OCI-LY7 (cell line): ENCODE data around the gene GM2A. TPM values are rescaled to one million over a fixed set of nuclear protein-coding genes. Genes with fewer than 3 reads are reported as not detected.

Source experiments
- BruUV-seq: library from RNA; stranded (reverse); fragments of 400-500 nt; replicated peaks from 2 replicates; lab custom pipeline; 2021; lab: Mats Ljungman, UMichigan
- CTCF ChIA-PET: fragments of 300-600 bp; sonication (Branson Sonifier 250); formaldehyde crosslinking; loops from one replicate; lab custom pipeline; 2022; ENCODE audit warnings: antibody characterized with exemption; ENCODE audit not compliant: unreplicated experiment; lab: Charles Lee
- POLR2A ChIA-PET: fragments of 300-600 bp; sonication (Branson Sonifier 250); formaldehyde crosslinking; loops from one replicate; lab custom pipeline; 2022; ENCODE audit warnings: antibody characterized with exemption; lab: Charles Lee
- DNase-seq: peaks from one replicate; pipeline ENCODE4 v3.0.0-alpha.2; 2015; ENCODE audit warnings: low spot score
- H2AFZ ChIP-seq: fragments of 200-600 bp; sonication (generic), shearing (Covaris generic); 2 replicates; pipeline ENCODE4 v1.6.1; 2014; ENCODE audit warnings: mild to moderate bottlenecking, antibody characterized with exemption, low read length, moderate library complexity
- H3K27ac ChIP-seq: fragments of 200-600 bp; sonication (generic); 2 replicates; pipeline ENCODE4 v1.5.1; 2014; ENCODE audit warnings: mixed run types, low read depth, mild to moderate bottlenecking, moderate library complexity, low read length, inconsistent platforms; ENCODE audit not compliant: poor library complexity, severe bottlenecking
- H3K36me3 ChIP-seq: fragments of 200-600 bp; sonication (generic); 2 replicates; pipeline ENCODE4 v1.6.1; 2014; ENCODE audit warnings: mild to moderate bottlenecking, antibody characterized with exemption, low read length, moderate library complexity, mixed read lengths; ENCODE audit not compliant: insufficient read depth
- H3K4me1 ChIP-seq: fragments of 200-600 bp; sonication (generic); 2 replicates; pipeline ENCODE4 v1.5.1; 2014; ENCODE audit warnings: mild to moderate bottlenecking, low read length; ENCODE audit not compliant: insufficient read depth, poor library complexity, severe bottlenecking
- H3K4me2 ChIP-seq: fragments of 200-600 bp; sonication (generic); 2 replicates; pipeline ENCODE4 v1.6.1; 2014; ENCODE audit warnings: mild to moderate bottlenecking, low read length
- H3K4me3 ChIP-seq: fragments of 200-600 bp; sonication (generic); 2 replicates; pipeline ENCODE4 v1.5.1; 2014; ENCODE audit warnings: mild to moderate bottlenecking, low read depth, low read length; ENCODE audit not compliant: poor library complexity, severe bottlenecking
- H3K79me2 ChIP-seq: fragments of 200-600 bp; sonication (generic); 2 replicates; pipeline ENCODE4 v1.6.1; 2016; ENCODE audit warnings: low read depth, mild to moderate bottlenecking, low read length, moderate library complexity, mixed read lengths; ENCODE audit not compliant: insufficient read depth
- H3K9me2 ChIP-seq: fragments of 200-600 bp; sonication (generic); 2 replicates; pipeline ENCODE4 v1.6.1; 2016; ENCODE audit warnings: mild to moderate bottlenecking, low read length, mixed read lengths; ENCODE audit not compliant: insufficient read depth
- H3K9me3 ChIP-seq: fragments of 200-600 bp; sonication (generic); 2 replicates; pipeline ENCODE4 v1.6.1; 2014; ENCODE audit warnings: mild to moderate bottlenecking, mixed run types, low read length, mixed read lengths
- H4K20me1 ChIP-seq: fragments of 200-600 bp; sonication (generic); 2 replicates; pipeline ENCODE4 v1.6.1; 2014; ENCODE audit warnings: mild to moderate bottlenecking, antibody characterized with exemption, low read length, moderate library complexity, mixed read lengths; ENCODE audit not compliant: insufficient read depth
- CTCF ChIP-seq: fragments of 200-600 bp; sonication (generic); conservative IDR thresholded peaks from 2 replicates; pipeline ENCODE4 v1.5.1; 2014; ENCODE audit warnings: mild to moderate bottlenecking, antibody characterized with exemption, low read length, moderate library complexity, mixed read lengths
- EZH2phosphoT487 ChIP-seq: fragments of 200-600 bp; sonication (generic); IDR thresholded peaks from 2 replicates; pipeline ENCODE4 v1.6.1; 2018; ENCODE audit warnings: low read depth, borderline replicate concordance, mild to moderate bottlenecking, mixed run types, antibody characterized with exemption, low read length, moderate library complexity, mixed read lengths
- intact Hi-C: fragments of 100-400 bp; cut with micrococcal nuclease; formaldehyde crosslinking; loops from one replicate; pipeline ENCODE4 v1.10.0; 2022; ENCODE audit not compliant: unreplicated experiment
- total RNA-seq, 2 experiments: library from RNA; depleted of rRNA in 1 of 2; stranded (reverse); fragments of >200 nt in 1 of 2; shearing (Covaris generic) in 1 of 2; gene quantifications; 2 replicates each; pipeline ENCODE4 v1.2.3, GENCODE V29; 2014 to 2022

GM2A gene
- total RNA-seq, 2 experiments from 2014 or later, result 52.4 to 64.5 TPM

- intact Hi-C loops, result loop anchor here (1.0 to 5.0 kb wide), 9 partner anchors 10 to 558 kb away; partner anchors contain the start of genes CCDC69, G3BP1 and GM2A
- H3K36me3 ChIP-seq, result peaks cover 49% of the 10 kb centered on the region
- BruUV-seq, result TSS peak; percentile 48
- peaks cover 97% of the 10 kb centered on the region for H3K4me1 ChIP-seq
- H4K20me1 ChIP-seq, result no peaks in the 10 kb centered on the region
- H3K4me3 ChIP-seq, result peak overlapping the region; percentile 67
- CTCF ChIA-PET, result interaction anchor here (0.6 to 1.4 kb wide), 12 partner anchors 9 to 514 kb away, joined by 3 to 8 read pairs (median 3); partner anchors contain the start of genes CCDC69 and GM2A
- no peaks in the 10 kb centered on the region for H3K9me2 ChIP-seq
- POLR2A ChIA-PET, result interaction anchor here (0.6 to 15.6 kb wide), 15 partner anchors 8 to 133 kb away, joined by 3 to 272 read pairs (median 4); partner anchors contain the start of genes CCDC69 and GM2A
- TF ChIP-seq EZH2phosphoT487 (no peak), CTCF (no peak)
- peak; percentile 97 for DNase-seq
- H2AFZ ChIP-seq, result no peak overlapping the region
- H3K4me2 ChIP-seq, result peak overlapping the region; percentile 95
- H3K27ac ChIP-seq, result peak overlapping the region; percentile 98
- H3K79me2 ChIP-seq, result peaks cover 58% of the 10 kb centered on the region
- H3K9me3 ChIP-seq, result no peaks in the 10 kb centered on the region
Observed at GRCh38 chr5:151213803-151214613, 39.0 kb upstream of the GM2A start.

- Histone ChIP-seq H3K36me3 (peaks cover 52% of the 10 kb centered on the region; the same call in 1 of the 2 replicates), H3K79me2 (peaks cover 58% of the 10 kb centered on the region), H3K9me3 (no peaks in the 10 kb centered on the region), H3K4me1 (peaks cover 97% of the 10 kb centered on the region), H3K27ac (peak overlapping the region; percentile 98), H3K4me2 (peak overlapping the region; percentile 95), H3K9me2 (no peaks in the 10 kb centered on the region), H4K20me1 (no peaks in the 10 kb centered on the region), H3K4me3 (peak overlapping the region; percentile 67), H2AFZ (no peak overlapping the region)
- CTCF ChIA-PET, result interaction anchor here (0.6 to 1.4 kb wide), 7 partner anchors 9 to 88 kb away, joined by 3 to 4 read pairs (median 3); no protein-coding TSS in a partner anchor
- POLR2A ChIA-PET, result interaction anchor here (0.8 to 15.6 kb wide), 13 partner anchors 7 to 129 kb away, joined by 3 to 272 read pairs (median 4); partner anchors contain the start of genes CCDC69 and GM2A
- TF ChIP-seq EZH2phosphoT487 (no peak), CTCF (no peak)
- no TSS peak for BruUV-seq
- intact Hi-C loops, result loop anchor here (1.0 to 5.0 kb wide), 9 partner anchors 9 to 557 kb away; partner anchors contain the start of genes CCDC69, G3BP1 and GM2A
- DNase-seq, result peak; percentile 100
Observed at GRCh38 chr5:151214614-151215545, 38.1 kb upstream of the GM2A start.
